Endothelial cell (in vitro differentiated cells): ENCODE results near the gene TLK1. TPM values are rescaled to one million over a fixed set of nuclear protein-coding genes. Genes with fewer than 3 reads are reported as not detected.

Experiments used
- DNase-seq: peaks from one replicate; pipeline ENCODE4 v3.0.0; 2021; ENCODE audit warnings: low spot score
- H3K27ac Mint-ChIP-seq: one replicate; pipeline ENCODE4 v1.8.0; 2021; ENCODE audit warnings: mixed read lengths, inconsistent platforms; ENCODE audit not compliant: unreplicated experiment
- H3K27me3 Mint-ChIP-seq: one replicate; pipeline ENCODE4 v1.8.0; 2021; ENCODE audit warnings: mild to moderate bottlenecking, moderate library complexity, mixed read lengths, inconsistent platforms; ENCODE audit not compliant: unreplicated experiment
- H3K36me3 Mint-ChIP-seq: one replicate; pipeline ENCODE4 v1.8.0; 2021; ENCODE audit warnings: mild to moderate bottlenecking, low read depth, mixed read lengths, inconsistent platforms; ENCODE audit not compliant: unreplicated experiment
- H3K4me1 Mint-ChIP-seq: one replicate; pipeline ENCODE4 v1.8.0; 2021; ENCODE audit warnings: mild to moderate bottlenecking, mixed read lengths, inconsistent platforms; ENCODE audit not compliant: unreplicated experiment
- H3K4me3 Mint-ChIP-seq: one replicate; pipeline ENCODE4 v1.8.0; 2021; ENCODE audit warnings: mild to moderate bottlenecking, mixed read lengths, inconsistent platforms; ENCODE audit not compliant: unreplicated experiment
- H3K9me3 Mint-ChIP-seq: one replicate; pipeline ENCODE4 v1.8.0; 2021; ENCODE audit warnings: mixed read lengths, inconsistent platforms; ENCODE audit not compliant: unreplicated experiment
- total RNA-seq: library from RNA; stranded (reverse); fragmentation: NEBNext Ultra II Directional; extraction: Animal tissue kit (Norgen Biotek cat#: 25700); gene quantifications from one replicate; pipeline ENCODE4 v1.2.1, GENCODE V29; 2021; ENCODE audit not compliant: unreplicated experiment
- TF ChIP-seq, protein P1 (sequence below): fragments of 200-600 bp; sonication (generic); IDR thresholded peaks from one replicate; pipeline ENCODE4 v1.5.0; 2021; ENCODE audit warnings: antibody characterized with exemption; ENCODE audit not compliant: unreplicated experiment

The TLK1 gene
- total RNA-seq, 1 donor from 2014 or later, result 61.1 TPM

- Mint-ChIP-seq H3K36me3 (no peaks in the 10 kb centered on the region), H3K4me3 (no peak overlapping the region), H3K27me3 (no peaks in the 10 kb centered on the region), H3K27ac (no peak overlapping the region), H3K9me3 (no peaks in the 10 kb centered on the region), H3K4me1 (peaks cover 5% of the 10 kb centered on the region)
- DNase-seq, result no peak
- TF ChIP-seq, protein P1, sequence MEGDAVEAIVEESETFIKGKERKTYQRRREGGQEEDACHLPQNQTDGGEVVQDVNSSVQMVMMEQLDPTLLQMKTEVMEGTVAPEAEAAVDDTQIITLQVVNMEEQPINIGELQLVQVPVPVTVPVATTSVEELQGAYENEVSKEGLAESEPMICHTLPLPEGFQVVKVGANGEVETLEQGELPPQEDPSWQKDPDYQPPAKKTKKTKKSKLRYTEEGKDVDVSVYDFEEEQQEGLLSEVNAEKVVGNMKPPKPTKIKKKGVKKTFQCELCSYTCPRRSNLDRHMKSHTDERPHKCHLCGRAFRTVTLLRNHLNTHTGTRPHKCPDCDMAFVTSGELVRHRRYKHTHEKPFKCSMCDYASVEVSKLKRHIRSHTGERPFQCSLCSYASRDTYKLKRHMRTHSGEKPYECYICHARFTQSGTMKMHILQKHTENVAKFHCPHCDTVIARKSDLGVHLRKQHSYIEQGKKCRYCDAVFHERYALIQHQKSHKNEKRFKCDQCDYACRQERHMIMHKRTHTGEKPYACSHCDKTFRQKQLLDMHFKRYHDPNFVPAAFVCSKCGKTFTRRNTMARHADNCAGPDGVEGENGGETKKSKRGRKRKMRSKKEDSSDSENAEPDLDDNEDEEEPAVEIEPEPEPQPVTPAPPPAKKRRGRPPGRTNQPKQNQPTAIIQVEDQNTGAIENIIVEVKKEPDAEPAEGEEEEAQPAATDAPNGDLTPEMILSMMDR, result no peak
These were observed 11.1 kb upstream of the TLK1 start for GRCh38 chr2:171171808-171172207.

- no peaks in the 10 kb centered on the region for H3K27me3 Mint-ChIP-seq
These were observed 9.1 kb upstream of the TLK1 start for GRCh38 chr2:171169839-171170238.

GRCh38 chr2:171169333-171169732, 8.6 kb upstream of the TLK1 start:
- H3K27ac Mint-ChIP-seq, result no peak overlapping the region

More at GRCh38 chr2:171169839-171170238, 9.1 kb upstream of the TLK1 start:
- Mint-ChIP-seq H3K27ac (no peak overlapping the region), H3K36me3 (no peaks in the 10 kb centered on the region), H3K4me3 (no peak overlapping the region), H3K9me3 (no peaks in the 10 kb centered on the region), H3K4me1 (peaks cover 5% of the 10 kb centered on the region)
- TF ChIP-seq, protein P1, result no peak
- no peak for DNase-seq

DNA sequence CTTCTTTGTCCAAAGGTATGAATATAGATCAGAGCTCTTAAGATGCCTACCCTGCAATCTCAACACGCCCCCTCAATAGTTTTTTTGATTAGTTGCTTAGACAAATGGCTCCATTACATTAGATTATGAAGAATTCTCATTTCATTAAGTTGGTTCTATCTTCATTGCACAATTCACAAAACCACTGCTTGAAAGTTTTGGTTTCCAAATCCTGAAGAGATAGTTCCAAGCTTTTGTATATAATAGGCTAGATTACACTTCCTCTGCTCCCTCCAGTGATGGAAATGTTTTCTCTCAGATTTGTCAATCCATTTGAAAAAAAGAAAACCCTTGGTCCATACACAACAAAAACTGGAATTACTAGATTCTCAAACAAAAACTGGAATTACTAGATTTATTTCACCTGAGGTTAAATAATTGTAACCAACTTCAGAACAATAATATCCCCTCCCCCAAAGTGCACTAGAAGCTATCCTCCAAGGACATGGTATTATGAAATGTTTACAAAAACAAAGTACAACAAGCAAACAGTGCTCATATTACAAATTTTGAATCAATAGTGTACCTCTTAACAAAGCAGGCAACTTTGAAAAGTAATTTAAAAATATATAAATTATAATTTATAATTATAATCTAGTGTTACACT, 6.8 kb upstream of the TLK1 start:
- Mint-ChIP-seq H3K9me3 (no peaks in the 10 kb centered on the region), H3K27ac (no peak overlapping the region), H3K4me3 (no peak overlapping the region), H3K4me1 (peaks cover 11% of the 10 kb centered on the region), H3K36me3 (no peaks in the 10 kb centered on the region), H3K27me3 (no peaks in the 10 kb centered on the region)
- no peak for DNase-seq
- TF ChIP-seq, protein P1, result no peak

More at GRCh38 chr2:171169333-171169732, 8.6 kb upstream of the TLK1 start:
- no peak for DNase-seq
- H3K36me3 Mint-ChIP-seq, result no peaks in the 10 kb centered on the region
- no peak overlapping the region for H3K4me3 Mint-ChIP-seq
- H3K27me3 Mint-ChIP-seq, result no peaks in the 10 kb centered on the region
- TF ChIP-seq, protein P1, result no peak
- peaks cover 5% of the 10 kb centered on the region for H3K4me1 Mint-ChIP-seq
- no peaks in the 10 kb centered on the region for H3K9me3 Mint-ChIP-seq

DNA sequence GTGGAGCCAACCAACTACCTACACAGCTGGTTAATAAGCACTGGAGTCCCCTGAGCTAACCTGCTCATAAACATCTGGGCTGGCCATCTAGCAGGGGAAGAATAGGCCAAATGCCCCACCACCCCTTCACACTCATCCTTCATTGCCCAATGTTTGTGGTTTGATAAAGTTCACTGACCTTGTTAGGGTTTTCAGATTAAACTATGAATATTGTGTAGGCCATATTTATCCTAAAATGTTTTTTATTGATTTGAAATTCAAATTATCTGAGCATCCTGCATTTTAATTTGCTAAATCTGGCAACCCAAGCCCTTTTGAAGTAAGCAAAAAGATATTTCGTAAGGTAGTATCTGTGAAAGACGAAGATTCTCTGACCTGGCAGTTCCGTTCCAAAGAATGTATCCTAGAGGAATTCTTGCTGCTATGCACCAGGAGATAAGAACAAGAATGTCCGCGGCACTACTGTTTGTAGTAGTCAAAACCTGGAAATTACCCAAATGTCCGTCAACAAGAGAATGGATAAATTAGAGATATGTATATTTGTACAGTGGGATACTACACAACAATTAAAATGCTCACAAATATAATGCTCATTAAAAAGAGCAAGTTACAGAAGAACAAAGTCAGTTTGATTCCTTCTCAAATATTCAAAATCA, 5.8 kb upstream of the TLK1 start:
- no peak for DNase-seq
- TF ChIP-seq, protein P1, result no peak
- Mint-ChIP-seq H3K36me3 (no peaks in the 10 kb centered on the region), H3K4me3 (no peak overlapping the region), H3K27ac (no peak overlapping the region), H3K27me3 (no peaks in the 10 kb centered on the region), H3K9me3 (no peaks in the 10 kb centered on the region), H3K4me1 (peaks cover 14% of the 10 kb centered on the region)
